ENCODE data around the gene TMEM150A. TPM values are rescaled to one million over a fixed set of nuclear protein-coding genes. Genes with fewer than 3 reads are reported as not detected.
A peak's percentile ranks its signal among the peaks of the same experiment; 100 is the strongest.

TMEM150A gene
- polyA plus RNA-seq, 1 experiment = 11.4 TPM

DNA sequence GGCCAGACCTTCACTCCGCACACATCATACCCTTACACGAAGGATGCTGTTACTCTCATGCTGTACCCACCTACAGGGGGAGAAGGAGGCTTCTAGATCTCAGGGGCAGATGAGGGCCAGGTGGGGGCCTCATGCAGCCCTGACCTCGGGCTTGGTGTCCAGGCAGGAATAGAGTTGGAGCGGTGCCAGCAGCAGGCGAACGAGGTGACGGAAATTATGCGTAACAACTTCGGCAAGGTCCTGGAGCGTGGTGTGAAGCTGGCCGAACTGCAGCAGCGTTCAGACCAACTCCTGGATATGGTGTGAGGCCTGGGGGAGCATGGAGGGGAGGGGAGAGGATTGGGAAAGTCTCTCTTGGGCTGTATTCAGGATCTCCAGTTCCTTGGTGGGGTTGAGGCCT, 10.9 kb downstream of the TMEM150A start:
- H3K9me3 ChIP-seq (ENCODE audit: control insufficient read depth, insufficient read depth, low read length) = no peaks in the 10 kb centered on the region; the same call in 1 of the 2 replicates
- TF ChIP-seq, protein P1, sequence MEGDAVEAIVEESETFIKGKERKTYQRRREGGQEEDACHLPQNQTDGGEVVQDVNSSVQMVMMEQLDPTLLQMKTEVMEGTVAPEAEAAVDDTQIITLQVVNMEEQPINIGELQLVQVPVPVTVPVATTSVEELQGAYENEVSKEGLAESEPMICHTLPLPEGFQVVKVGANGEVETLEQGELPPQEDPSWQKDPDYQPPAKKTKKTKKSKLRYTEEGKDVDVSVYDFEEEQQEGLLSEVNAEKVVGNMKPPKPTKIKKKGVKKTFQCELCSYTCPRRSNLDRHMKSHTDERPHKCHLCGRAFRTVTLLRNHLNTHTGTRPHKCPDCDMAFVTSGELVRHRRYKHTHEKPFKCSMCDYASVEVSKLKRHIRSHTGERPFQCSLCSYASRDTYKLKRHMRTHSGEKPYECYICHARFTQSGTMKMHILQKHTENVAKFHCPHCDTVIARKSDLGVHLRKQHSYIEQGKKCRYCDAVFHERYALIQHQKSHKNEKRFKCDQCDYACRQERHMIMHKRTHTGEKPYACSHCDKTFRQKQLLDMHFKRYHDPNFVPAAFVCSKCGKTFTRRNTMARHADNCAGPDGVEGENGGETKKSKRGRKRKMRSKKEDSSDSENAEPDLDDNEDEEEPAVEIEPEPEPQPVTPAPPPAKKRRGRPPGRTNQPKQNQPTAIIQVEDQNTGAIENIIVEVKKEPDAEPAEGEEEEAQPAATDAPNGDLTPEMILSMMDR (IDR thresholded peaks at IDR 0.05; ENCODE audit: low read depth, low read length) = no peak
- ChIA-PET CTCF (interaction anchor here (1.3 kb wide), 1 partner anchor 39 kb away, joined by 5 read pairs; no protein-coding TSS in a partner anchor), POLR2A (interaction anchor here (1.0 to 1.1 kb wide), 2 partner anchors 9 to 20 kb away, joined by 3 to 4 read pairs; partner anchors contain the start of gene C2orf68)
- no peak overlapping the region for H3K4me3 ChIP-seq (ENCODE audit: low read depth, low read length)
- no peaks in the 10 kb centered on the region for H3K27me3 ChIP-seq (ENCODE audit: control insufficient read depth, insufficient read depth, low read length)
- H3K27ac ChIP-seq (ENCODE audit: low read depth, low read length) = peak overlapping the region; percentile 95
- DNase-seq (ENCODE audit: low read depth, low spot score) = no peak

DNA sequence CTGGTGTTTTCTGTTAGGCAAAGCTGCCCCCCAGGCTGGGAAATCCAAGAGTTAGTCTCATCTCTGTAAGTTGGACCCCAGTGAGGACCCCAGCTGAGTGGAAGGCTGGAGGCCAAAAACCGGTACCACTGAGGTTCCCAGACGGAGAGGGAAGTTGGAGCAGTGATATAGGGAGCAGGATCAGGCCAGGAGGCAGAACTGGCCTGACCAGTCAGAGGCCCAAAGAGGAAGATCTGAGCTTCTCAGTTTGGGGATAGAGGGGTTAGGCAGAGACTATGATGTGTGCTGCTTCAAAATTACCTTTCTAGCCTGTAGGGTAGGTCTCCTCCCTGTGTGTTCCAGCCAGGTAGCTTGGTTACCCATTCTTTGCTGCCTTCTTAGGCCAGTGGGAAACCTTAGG, 11.5 kb downstream of the TMEM150A start:
- POLR2A ChIA-PET = interaction anchor here (0.6 to 1.5 kb wide), 7 partner anchors 10 to 236 kb away, joined by 3 to 9 read pairs (median 4); partner anchors contain the start of genes C2orf68, ELMOD3, MAT2A and RETSAT
- CTCF ChIA-PET = interaction anchor here (1.3 kb wide), 1 partner anchor 39 kb away, joined by 5 read pairs; no protein-coding TSS in a partner anchor
- no peaks in the 10 kb centered on the region; the same call in 1 of the 2 replicates for H3K9me3 ChIP-seq (ENCODE audit: control insufficient read depth, insufficient read depth, low read length)
- TF ChIP-seq, protein P1 (IDR thresholded peaks at IDR 0.05; ENCODE audit: low read depth, low read length) = no peak
- H3K27ac ChIP-seq (ENCODE audit: low read depth, low read length) = peak overlapping the region; percentile 95
- no peak for DNase-seq (ENCODE audit: low read depth, low spot score)
- no peaks in the 10 kb centered on the region for H3K27me3 ChIP-seq (ENCODE audit: control insufficient read depth, insufficient read depth, low read length)
- H3K4me3 ChIP-seq (ENCODE audit: low read depth, low read length) = no peak overlapping the region

DNA sequence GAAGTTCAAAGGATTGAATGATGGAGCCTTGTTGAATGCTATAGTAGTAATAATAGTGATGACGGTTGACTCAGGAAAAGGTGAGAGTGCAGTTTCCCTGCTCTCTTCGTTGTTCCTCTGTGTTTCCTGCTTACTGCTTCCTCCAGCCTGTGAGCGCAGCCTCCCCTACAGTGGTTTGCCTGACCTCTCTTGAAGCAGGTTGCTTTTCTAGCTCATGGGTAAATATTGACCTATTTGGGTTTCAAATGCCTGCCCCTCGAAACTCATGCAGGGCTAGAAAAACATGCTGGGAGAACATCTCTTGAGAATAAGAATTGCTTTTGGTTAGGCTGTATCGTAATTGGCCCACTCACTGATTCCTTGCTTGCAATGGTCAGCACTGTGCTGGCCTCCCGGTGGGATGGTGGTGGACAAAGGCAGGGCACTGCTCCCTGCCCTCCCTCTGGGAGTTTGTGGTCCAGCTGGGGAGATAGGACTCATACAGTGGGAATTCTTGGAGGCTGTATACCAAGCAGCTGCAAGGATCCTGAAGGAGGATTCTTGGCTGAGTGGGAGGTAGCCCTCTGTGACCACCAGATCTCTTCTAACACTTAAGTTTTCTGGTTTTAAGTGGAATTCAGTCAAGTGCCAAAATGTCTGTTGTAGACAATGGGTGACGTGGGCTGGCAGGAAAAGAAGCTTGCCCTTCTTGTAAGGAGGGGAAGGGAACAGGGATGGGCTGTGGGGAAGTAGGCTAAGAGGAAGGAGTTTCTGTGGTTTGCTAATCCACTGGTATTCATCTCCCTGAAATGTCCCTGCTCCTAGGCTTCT, 12.3 kb downstream of the TMEM150A start:
- POLR2A ChIA-PET = interaction anchor here (0.6 to 1.5 kb wide), 8 partner anchors 11 to 236 kb away, joined by 3 to 9 read pairs (median 4); partner anchors contain the start of genes C2orf68, ELMOD3, MAT2A and RETSAT
- H3K4me3 ChIP-seq (ENCODE audit: low read depth, low read length) = no peak overlapping the region
- TF ChIP-seq, protein P1 (IDR thresholded peaks at IDR 0.05; ENCODE audit: low read depth, low read length) = no peak
- no peaks in the 10 kb centered on the region for H3K9me3 ChIP-seq (ENCODE audit: control insufficient read depth, insufficient read depth, low read length)
- H3K27me3 ChIP-seq (ENCODE audit: control insufficient read depth, insufficient read depth, low read length) = no peaks in the 10 kb centered on the region
- peak overlapping the region; percentile 95 for H3K27ac ChIP-seq (ENCODE audit: low read depth, low read length)
- peak; percentile 79 for DNase-seq (ENCODE audit: low read depth, low spot score)
- CTCF ChIA-PET = interaction anchor here (0.6 to 1.3 kb wide), 2 partner anchors 18 to 38 kb away, joined by 5 to 6 read pairs; no protein-coding TSS in a partner anchor

DNA sequence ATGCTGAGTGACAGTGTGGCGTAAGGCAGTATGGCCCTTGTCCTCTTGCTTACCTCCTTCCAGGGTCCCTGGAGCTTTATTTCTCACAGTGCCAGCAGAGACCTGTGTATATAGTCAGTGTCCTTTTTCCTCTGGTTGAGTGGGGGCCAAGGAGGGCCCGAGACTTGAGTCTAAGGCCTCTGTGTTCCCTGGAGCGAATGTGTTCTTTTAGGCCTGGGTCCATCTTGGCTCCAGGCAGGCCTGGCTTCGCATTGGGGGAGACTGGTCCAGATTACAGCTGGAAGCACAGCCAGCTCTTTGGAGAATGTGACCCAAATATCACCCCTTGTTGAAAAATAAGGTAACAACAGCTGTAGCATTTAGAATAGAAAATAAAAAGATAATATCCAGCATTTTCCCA, 13.3 kb downstream of the TMEM150A start:
- no peak overlapping the region for H3K27ac ChIP-seq (ENCODE audit: low read depth, low read length)
- no peaks in the 10 kb centered on the region for H3K9me3 ChIP-seq (ENCODE audit: control insufficient read depth, insufficient read depth, low read length)
- TF ChIP-seq, protein P1 (IDR thresholded peaks at IDR 0.05; ENCODE audit: low read depth, low read length) = no peak
- ChIA-PET POLR2A (no interaction called here), CTCF (interaction anchor here (0.6 kb wide), 1 partner anchor 17 kb away, joined by 6 read pairs; no protein-coding TSS in a partner anchor)
- H3K4me3 ChIP-seq (ENCODE audit: low read depth, low read length) = no peak overlapping the region
- H3K27me3 ChIP-seq (ENCODE audit: control insufficient read depth, insufficient read depth, low read length) = no peaks in the 10 kb centered on the region
- no peak for DNase-seq (ENCODE audit: low read depth, low spot score)

DNA sequence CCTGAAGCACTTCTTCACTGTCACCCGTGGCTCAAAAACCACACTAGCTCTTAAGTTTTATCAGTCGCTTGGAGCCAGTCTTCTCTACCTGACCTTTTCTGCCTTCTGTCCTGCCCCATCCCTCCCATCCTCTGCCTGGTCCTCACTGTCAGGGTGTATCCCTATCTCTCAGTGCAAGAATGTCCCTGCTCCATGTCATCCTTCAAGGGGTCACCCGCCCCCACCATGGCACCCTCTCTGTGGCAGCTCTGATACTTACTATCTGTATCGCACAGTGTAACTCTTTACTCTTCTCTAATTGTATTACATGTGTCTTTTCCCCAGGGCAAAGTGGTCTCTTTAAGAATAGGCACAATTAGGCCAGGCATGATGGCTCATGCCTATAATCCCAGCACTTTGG, 13.9 kb downstream of the TMEM150A start:
- DNase-seq (ENCODE audit: low read depth, low spot score) = no peak
- CTCF ChIA-PET = no interaction called here
- Histone ChIP-seq H3K27ac (ENCODE audit: low read depth, low read length) (no peak overlapping the region), H3K9me3 (ENCODE audit: control insufficient read depth, insufficient read depth, low read length) (no peaks in the 10 kb centered on the region), H3K4me3 (ENCODE audit: low read depth, low read length) (no peak overlapping the region), H3K27me3 (ENCODE audit: control insufficient read depth, insufficient read depth, low read length) (no peaks in the 10 kb centered on the region)
- POLR2A ChIA-PET = no interaction called here
- TF ChIP-seq, protein P1 (IDR thresholded peaks at IDR 0.05; ENCODE audit: low read depth, low read length) = no peak

Measured in AG04450 (cell line).